ENCODE measurements around the gene HECTD3. TPM values are rescaled to one million over a fixed set of nuclear protein-coding genes. Genes with fewer than 3 reads are reported as not detected.

HECTD3 gene
- 47.6 TPM for total RNA-seq
- long read RNA-seq, transcript HECTD3-202 (21 exons, 3,610 nt), result major isoform, 38 of 83 reads
- long read RNA-seq, partial matches to known transcripts, result 26 of 83 reads
- long read RNA-seq, other reads (novel, unspliced or antisense), result 15 of 83 reads

DNA sequence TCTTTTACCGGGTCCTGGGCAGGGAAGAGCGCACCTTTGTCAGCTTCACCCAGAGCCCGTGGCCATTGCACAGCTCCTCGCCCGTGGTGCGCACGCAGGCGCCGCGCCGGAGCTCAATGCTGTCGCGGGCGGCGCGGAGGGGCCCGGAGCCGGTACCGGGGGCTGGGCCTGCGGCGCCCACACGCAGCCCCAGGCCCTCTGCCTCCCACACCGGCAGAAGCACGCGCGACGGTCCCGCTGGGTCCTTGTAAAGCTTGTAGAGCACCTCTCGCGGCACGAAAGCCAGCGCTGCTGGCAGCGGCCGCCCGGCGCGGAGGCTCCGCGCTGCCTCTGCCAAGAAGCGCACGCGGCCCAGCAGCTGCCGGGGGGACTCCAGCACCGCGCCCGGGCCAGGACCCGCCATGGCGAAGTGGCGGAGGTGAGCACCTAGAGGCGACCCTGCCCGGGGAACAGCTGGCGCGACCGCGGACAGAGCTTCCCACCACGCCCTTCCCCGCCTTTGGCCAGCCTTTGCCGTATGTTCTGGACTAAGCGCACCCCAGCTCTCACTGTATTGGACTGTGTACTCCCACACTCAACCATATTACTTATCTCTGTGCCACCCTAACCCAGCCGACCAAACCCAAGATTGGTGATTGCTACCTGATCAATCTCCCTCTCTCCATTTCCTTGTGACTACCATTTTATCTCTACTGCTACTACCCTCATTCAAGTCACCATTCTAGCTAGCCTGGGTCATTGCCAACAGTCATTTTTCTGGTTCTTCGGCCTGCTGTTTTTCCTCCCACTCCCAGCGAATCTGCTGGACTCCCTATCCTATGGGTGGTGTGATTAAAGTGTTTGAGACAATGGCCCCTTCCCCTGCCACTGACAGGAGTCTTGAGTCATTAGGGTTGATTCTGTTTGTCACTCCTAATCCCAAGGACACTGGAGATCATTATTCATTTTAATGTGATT, at the start of gene HECTD3:
Gene HECTD3 (minus strand): TSS at position 470 of the 957 bp plus-strand sequence. CDS start 67 bp downstream, at position 403.
- Histone ChIP-seq H3K36me3 (peaks cover 42% of the 10 kb centered on the region), H3K27me3 (ENCODE audit: low read depth) (no peaks in the 10 kb centered on the region), H3K4me1 (peaks cover 38% of the 10 kb centered on the region), H3K27ac (peak within 1 kb of the TSS; percentile 84), H3K4me3 (peak within 1 kb of the TSS; percentile 96), H3K9me3 (no peaks in the 10 kb centered on the region)
- ATAC-seq, result peak; percentile 89 to 95
- intact Hi-C loops (cut with DNase I), result no loop called here
- TF ChIP-seq CTCF (IDR thresholded peaks at IDR 0.05), result no peak
- peak; percentile 85 for DNase-seq

DNA sequence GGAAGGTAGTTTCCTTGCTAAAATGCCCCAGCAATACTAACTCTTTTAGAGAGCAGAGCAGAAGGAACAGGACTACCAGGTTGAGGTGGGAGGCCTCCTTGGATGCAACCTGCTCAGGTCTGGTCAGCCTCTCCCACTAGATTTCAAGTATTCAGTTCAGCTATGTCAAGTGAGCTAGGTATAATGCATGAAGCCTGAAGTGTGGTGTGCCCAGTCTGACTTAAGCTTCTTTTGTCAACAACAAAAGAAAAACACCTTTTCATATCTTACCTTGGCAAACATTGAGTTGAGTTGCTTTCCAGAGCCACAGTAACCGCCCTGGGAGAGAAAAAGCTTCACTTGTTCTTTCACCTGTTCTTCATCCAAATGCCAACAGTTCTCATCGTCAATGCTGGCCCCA, 48.7 kb upstream of the HECTD3 start:
- DNase-seq, result no peak
- no peaks in the 10 kb centered on the region for H3K27me3 ChIP-seq (ENCODE audit: low read depth)
- peak; percentile 78 to 87 for ATAC-seq
- intact Hi-C loops (cut with DNase I), result no loop called here
- H3K9me3 ChIP-seq, result no peaks in the 10 kb centered on the region
- no peaks in the 10 kb centered on the region for H3K4me1 ChIP-seq
- H3K4me3 ChIP-seq, result no peak overlapping the region
- no peak for TF ChIP-seq CTCF (IDR thresholded peaks at IDR 0.05)
- no peaks in the 10 kb centered on the region for H3K36me3 ChIP-seq
- no peak overlapping the region for H3K27ac ChIP-seq

GRCh38 chr1:45057542-45057941, 46.4 kb upstream of the HECTD3 start:
- no peaks in the 10 kb centered on the region for H3K27me3 ChIP-seq (ENCODE audit: low read depth)
- no peaks in the 10 kb centered on the region for H3K9me3 ChIP-seq
- DNase-seq (no peak), ATAC-seq (no peak)
- no peaks in the 10 kb centered on the region for H3K4me1 ChIP-seq
- intact Hi-C loops (cut with DNase I), result no loop called here
- H3K4me3 ChIP-seq, result no peak overlapping the region
- no peak overlapping the region for H3K27ac ChIP-seq
- no peak for TF ChIP-seq CTCF (IDR thresholded peaks at IDR 0.05)
- no peaks in the 10 kb centered on the region for H3K36me3 ChIP-seq

DNA sequence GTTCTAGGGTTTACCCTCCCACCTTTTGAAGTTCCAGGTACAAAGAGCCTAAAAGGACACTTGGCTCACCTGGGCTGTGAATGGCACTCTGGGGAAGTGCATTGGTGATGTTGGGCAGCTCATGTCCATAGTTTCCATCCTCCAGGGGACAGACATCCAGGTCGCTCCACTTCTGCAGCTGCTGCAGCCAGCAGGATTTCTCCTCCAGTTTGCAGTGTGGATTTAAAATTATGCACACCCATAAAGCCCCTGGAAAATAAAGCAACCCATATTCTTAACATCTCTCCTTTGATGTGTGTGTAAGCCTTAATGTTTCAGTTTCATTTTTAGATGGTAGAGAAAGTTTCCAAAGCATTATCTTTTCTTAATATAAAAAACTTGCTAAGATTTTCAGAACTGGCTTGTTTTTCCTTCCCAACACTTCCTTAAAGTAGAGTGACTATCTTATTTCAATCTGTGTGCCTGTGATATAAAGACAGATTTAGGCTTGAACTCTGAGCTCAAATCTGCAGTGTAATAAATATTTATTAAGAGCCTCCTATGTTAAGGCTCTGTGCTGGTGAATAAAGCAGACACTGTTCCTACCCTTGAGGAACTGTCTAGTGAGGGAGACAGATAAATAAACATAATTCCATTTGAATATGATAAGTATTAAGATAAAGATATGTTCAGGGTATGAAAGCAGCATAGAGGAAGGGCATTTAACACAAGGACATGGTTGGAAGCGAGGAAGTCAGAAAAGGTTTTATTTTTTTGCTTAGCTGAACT, 40.1 kb upstream of the HECTD3 start:
- Histone ChIP-seq H3K4me1 (no peaks in the 10 kb centered on the region), H3K4me3 (no peak overlapping the region), H3K9me3 (no peaks in the 10 kb centered on the region), H3K36me3 (no peaks in the 10 kb centered on the region), H3K27me3 (ENCODE audit: low read depth) (no peaks in the 10 kb centered on the region), H3K27ac (no peak overlapping the region)
- TF ChIP-seq CTCF (IDR thresholded peaks at IDR 0.05), result no peak
- DNase-seq, result no peak
- no peak for ATAC-seq
- intact Hi-C loops (cut with DNase I), result no loop called here

DNA sequence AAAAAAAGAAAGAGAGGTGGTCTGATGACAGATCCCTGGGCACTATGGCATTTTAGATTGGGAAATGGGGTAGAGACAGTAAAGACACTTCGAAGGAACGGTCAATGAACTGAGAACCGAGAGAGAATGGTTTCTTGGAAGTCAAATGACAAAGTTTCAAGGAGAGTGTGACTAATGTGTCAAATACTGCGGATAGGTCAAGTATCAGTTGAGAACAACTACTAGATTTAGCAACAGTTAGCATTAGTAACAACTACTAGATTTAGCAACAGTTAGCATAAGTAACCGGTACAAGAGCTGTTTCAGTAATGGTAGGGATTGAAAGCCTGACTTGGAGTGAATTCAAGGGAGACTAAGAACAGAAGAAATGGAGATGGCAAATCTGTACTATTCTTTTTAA, 35.9 kb upstream of the HECTD3 start:
- no peaks in the 10 kb centered on the region for H3K36me3 ChIP-seq
- no peak overlapping the region for H3K4me3 ChIP-seq
- no peak for TF ChIP-seq CTCF (IDR thresholded peaks at IDR 0.05)
- H3K9me3 ChIP-seq, result no peaks in the 10 kb centered on the region
- H3K27me3 ChIP-seq (ENCODE audit: low read depth), result no peaks in the 10 kb centered on the region
- intact Hi-C loops (cut with DNase I), result no loop called here
- DNase-seq, result no peak
- no peaks in the 10 kb centered on the region for H3K4me1 ChIP-seq
- H3K27ac ChIP-seq, result no peak overlapping the region
- ATAC-seq, result peak in 1 of 2 donors; percentile 66
